CD14-positive monocyte (primary cell): ENCODE data around the gene SLC30A10. TPM values are rescaled to one million over a fixed set of nuclear protein-coding genes. Genes with fewer than 3 reads are reported as not detected.

Experiments used
- DNase-seq, 3 donors: peaks; one replicate each; pipeline ENCODE4 v3.0.0-alpha.2; 2011 to 2022
- H2AFZ ChIP-seq: 2 replicates; pipeline ENCODE4 v1.6.0; 2012; ENCODE audit warnings: mild to moderate bottlenecking, low read depth, low read length, inconsistent platforms; ENCODE audit not compliant: insufficient read depth, poor library complexity, severe bottlenecking
- H3K27ac ChIP-seq, 2 donors: 1 replicate in 1 of 2; 2 replicates in 1 of 2; pipeline ENCODE4 v1.5.1; 2012 to 2013; ENCODE audit warnings: low read length in 2 of 2, control low read depth in 1 of 2, inconsistent platforms in 1 of 2, low read depth in 1 of 2, mild to moderate bottlenecking in 1 of 2
- H3K27me3 ChIP-seq, 2 donors: one replicate each; pipeline versions ENCODE4 v1.6.0 to v1.6.1; 2011 to 2013; ENCODE audit warnings: low read length in 2 of 2; ENCODE audit not compliant: control insufficient read depth in 2 of 2, insufficient read depth in 2 of 2
- H3K36me3 ChIP-seq, 2 donors: replicated peaks in 1 of 2; 1 replicate in 1 of 2; 2 replicates in 1 of 2; pipeline versions ENCODE4 v1.5.1 to v1.6.1; 2012 to 2013; ENCODE audit warnings: low read length in 2 of 2, control low read depth in 1 of 2, inconsistent platforms in 1 of 2, mild to moderate bottlenecking in 1 of 2; ENCODE audit not compliant: insufficient read depth in 2 of 2, control insufficient read depth in 1 of 2
- H3K4me1 ChIP-seq, 2 donors: 1 replicate in 1 of 2; 2 replicates in 1 of 2; pipeline versions ENCODE4 v1.5.1 to v1.6.1; 2012 to 2013; ENCODE audit warnings: low read length in 2 of 2, control low read depth in 1 of 2, inconsistent platforms in 1 of 2, mild to moderate bottlenecking in 1 of 2, moderate library complexity in 1 of 2; ENCODE audit not compliant: insufficient read depth in 2 of 2, control insufficient read depth in 1 of 2
- H3K4me2 ChIP-seq: replicated peaks from 2 replicates; pipeline ENCODE3; 2012; ENCODE audit warnings: low read length, moderate library complexity, mild to moderate bottlenecking; ENCODE audit not compliant: poor library complexity, severe bottlenecking; ENCODE audit errors: extremely low read depth
- H3K4me3 ChIP-seq, 3 experiments: fragments of 200-600 bp in 1 of 3; sonication (generic) in 1 of 3; replicated peaks in 1 of 3; 1 replicate in 2 of 3; 2 replicates in 1 of 3; pipeline ENCODE4 v1.5.1; 2011 to 2013; ENCODE audit warnings: low read length in 3 of 3, mild to moderate bottlenecking in 3 of 3, control low read depth in 2 of 3, low read depth in 2 of 3, inconsistent platforms in 1 of 3, moderate library complexity in 1 of 3
- H3K79me2 ChIP-seq: 2 replicates; pipeline ENCODE4 v1.6.0; 2012; ENCODE audit warnings: mild to moderate bottlenecking, control low read depth, inconsistent platforms, low read length, moderate library complexity; ENCODE audit not compliant: insufficient read depth
- H3K9ac ChIP-seq: 2 replicates; pipeline ENCODE4 v1.6.0; 2017; ENCODE audit warnings: low read length, mild to moderate bottlenecking; ENCODE audit not compliant: insufficient read depth, poor library complexity, severe bottlenecking
- H3K9me3 ChIP-seq, 2 donors: replicated peaks in 1 of 2; 1 replicate in 1 of 2; 2 replicates in 1 of 2; pipeline versions ENCODE4 v1.5.1 to v1.6.1; 2012 to 2013; ENCODE audit warnings: low read length in 2 of 2, control low read depth in 1 of 2; ENCODE audit not compliant: control insufficient read depth in 1 of 2, insufficient read depth in 1 of 2
- H4K20me1 ChIP-seq: 2 replicates; pipeline ENCODE4 v1.6.0; 2012; ENCODE audit warnings: mild to moderate bottlenecking, low read length, control low read depth, moderate library complexity; ENCODE audit not compliant: insufficient read depth
- H3K27ac Mint-ChIP-seq, 7 donors: one replicate each; pipeline ENCODE4 v1.8.0; 2020; ENCODE audit warnings: mild to moderate bottlenecking in 7 of 7, mixed read lengths in 7 of 7, moderate library complexity in 6 of 7, inconsistent platforms in 2 of 7
- H3K27me3 Mint-ChIP-seq, 3 donors: one replicate each; pipeline ENCODE4 v1.8.0; 2021 to 2022; ENCODE audit warnings: low read depth in 3 of 3, mild to moderate bottlenecking in 3 of 3, mixed read lengths in 3 of 3, moderate library complexity in 3 of 3, inconsistent platforms in 1 of 3
- H3K36me3 Mint-ChIP-seq, 2 donors: one replicate each; pipeline ENCODE4 v1.8.0; 2020; ENCODE audit warnings: mixed read lengths in 2 of 2, inconsistent platforms in 1 of 2, mild to moderate bottlenecking in 1 of 2
- H3K4me1 Mint-ChIP-seq: one replicate; pipeline ENCODE4 v1.8.0; 2020; ENCODE audit warnings: mild to moderate bottlenecking, mixed read lengths
- H3K4me3 Mint-ChIP-seq, 2 donors: one replicate each; pipeline ENCODE4 v1.8.0; 2020; ENCODE audit warnings: mild to moderate bottlenecking in 2 of 2, mixed read lengths in 2 of 2, moderate library complexity in 1 of 2
- H3K9me3 Mint-ChIP-seq, 7 donors: one replicate each; pipeline ENCODE4 v1.8.0; 2020 to 2022; ENCODE audit warnings: mixed read lengths in 7 of 7, mild to moderate bottlenecking in 6 of 7, moderate library complexity in 6 of 7, inconsistent platforms in 2 of 7
- CTCF ChIP-seq: fragments of 200-600 bp; IDR thresholded peaks from one replicate; pipeline ENCODE4 v1.8.0; 2022; ENCODE audit warnings: antibody characterized with exemption, mild to moderate bottlenecking
- WGBS: methylation state at CpG from one replicate; pipeline ENCODE4 v1.1.5; 2013; ENCODE audit warnings: missing lambda C conversion rate; ENCODE audit not compliant: insufficient coverage; 5-methylcytosine and 5-hydroxymethylcytosine counted together
- intact Hi-C, 2 donors: fragments of 100-400 bp; cut with micrococcal nuclease; formaldehyde crosslinking; loops; one replicate each; pipeline versions ENCODE4 v1.15.0 to v1.15.1; 2023
- polyA plus RNA-seq, 3 donors: library from polyadenylated mRNA; depleted of rRNA in 1 of 3; unstranded in 2 of 3; stranded (reverse) in 1 of 3; fragments of 300-500 nt in 2 of 3; fragments of >200 nt in 1 of 3; fragmentation: Illumina TruSeq in 2 of 3; gene quantifications; 1 replicate in 2 of 3; 2 replicates in 1 of 3; pipeline ENCODE4 v1.2.3, GENCODE V29; 2012 to 2021

The SLC30A10 gene
- polyA plus RNA-seq, 3 donors: not detected

GRCh38 chr1:219965285-219966070, 37.1 kb upstream of the SLC30A10 start:
- no peak overlapping the region for H3K4me2 ChIP-seq
- H3K79me2 ChIP-seq: no peaks in the 10 kb centered on the region
- Mint-ChIP-seq H3K27me3 (peaks cover 1 to 3% (median 1%) of the 10 kb centered on the region in 3 donors), H3K4me1 (no peaks in the 10 kb centered on the region), H3K9me3 (peaks cover 0 to 2% (median 0%) of the 10 kb centered on the region in 7 donors), H3K4me3 (no peak overlapping the region), H3K36me3 (peaks cover 28 to 31% of the 10 kb centered on the region in 2 donors), H3K27ac (no peak overlapping the region)
- WGBS: no CpG with 5 or more reads among the region's 6 CpGs
- no peaks in the 10 kb centered on the region for H4K20me1 ChIP-seq
- intact Hi-C loops: no loop called here
- no peak overlapping the region for H3K27ac ChIP-seq
- peaks cover 23 to 33% of the 10 kb centered on the region in 2 donors for H3K36me3 ChIP-seq
- H3K4me1 ChIP-seq: no peaks in the 10 kb centered on the region
- no peaks in the 10 kb centered on the region for H3K27me3 ChIP-seq
- DNase-seq: no peak
- H3K9me3 ChIP-seq: no peaks in the 10 kb centered on the region
- H3K9ac ChIP-seq: no peak overlapping the region
- no peak overlapping the region for H3K4me3 ChIP-seq
- H2AFZ ChIP-seq: no peak overlapping the region
- no peak for TF ChIP-seq CTCF

- no peak for TF ChIP-seq CTCF
- H3K9me3 ChIP-seq: no peaks in the 10 kb centered on the region
- no peaks in the 10 kb centered on the region for H3K79me2 ChIP-seq
- H4K20me1 ChIP-seq: no peaks in the 10 kb centered on the region
- no peak overlapping the region for H3K4me2 ChIP-seq
- Mint-ChIP-seq H3K36me3 (peaks cover 10 to 11% of the 10 kb centered on the region in 2 donors), H3K4me3 (no peak overlapping the region), H3K27me3 (peaks cover 1 to 3% (median 1%) of the 10 kb centered on the region in 3 donors), H3K27ac (no peak overlapping the region), H3K4me1 (no peaks in the 10 kb centered on the region), H3K9me3 (peaks cover 0 to 2% (median 0%) of the 10 kb centered on the region in 7 donors)
- no peak overlapping the region for H3K27ac ChIP-seq
- H3K36me3 ChIP-seq: peaks cover 3 to 12% of the 10 kb centered on the region in 2 donors
- no peaks in the 10 kb centered on the region for H3K4me1 ChIP-seq
- H2AFZ ChIP-seq: no peak overlapping the region
- H3K4me3 ChIP-seq: no peak overlapping the region
- no peak for DNase-seq
- intact Hi-C loops: no loop called here
- 80% methylated on average over 2 of the region's 7 CpGs for WGBS
- no peaks in the 10 kb centered on the region for H3K27me3 ChIP-seq
- H3K9ac ChIP-seq: no peak overlapping the region
These were observed 35.1 kb upstream of the SLC30A10 start for GRCh38 chr1:219963432-219963831.
